WTC11 (cell line): ENCODE results near the gene XDH. TPM values are rescaled to one million over a fixed set of nuclear protein-coding genes. Genes with fewer than 3 reads are reported as not detected.

Experiments used
- ATAC-seq: fragments of 200-7000 bp; cut with Tn5 transposase; 2 replicates; pipeline ENCODE4 v1.10.0; 2021; ENCODE audit warnings: mild to moderate bottlenecking, moderate library complexity
- CTCF ChIA-PET: fragments of 300-600 bp; sonication (Branson Sonifier 250); formaldehyde crosslinking; loops from one replicate; lab custom pipeline; 2021; ENCODE audit warnings: antibody characterized with exemption; lab: Charles Lee
- POLR2A ChIA-PET: fragments of 350-600 bp; sonication (Branson Sonifier 250); formaldehyde crosslinking; loops from one replicate; lab custom pipeline; 2021; ENCODE audit warnings: antibody characterized with exemption; lab: Charles Lee
- DNase-seq: peaks from one replicate; pipeline ENCODE4 v3.0.0; 2021; ENCODE audit warnings: low spot score
- H3K27ac Mint-ChIP-seq: 2 replicates; pipeline ENCODE4 v1.8.0; 2021; ENCODE audit warnings: mixed read lengths
- H3K27me3 Mint-ChIP-seq: 2 replicates; pipeline ENCODE4 v1.8.0; 2021; ENCODE audit warnings: low read depth, mild to moderate bottlenecking, moderate library complexity, mixed read lengths
- H3K36me3 Mint-ChIP-seq: 2 replicates; pipeline ENCODE4 v1.8.0; 2021; ENCODE audit warnings: mixed read lengths
- H3K4me1 Mint-ChIP-seq: 2 replicates; pipeline ENCODE4 v1.8.0; 2022; ENCODE audit warnings: mixed read lengths
- H3K4me3 Mint-ChIP-seq: 2 replicates; pipeline ENCODE4 v1.8.0; 2021; ENCODE audit warnings: mild to moderate bottlenecking, moderate library complexity, mixed read lengths
- H3K9me3 Mint-ChIP-seq: 2 replicates; pipeline ENCODE4 v1.8.0; 2021; ENCODE audit warnings: mixed read lengths
- AR ChIP-seq: fragments of 250-450 bp; sonication (Bioruptor Pico); IDR thresholded peaks from 2 replicates; pipeline ENCODE4 v1.9.0; 2021; ENCODE audit warnings: mild to moderate bottlenecking
- E2F4 ChIP-seq: sonication (generic); formaldehyde crosslinking; IDR thresholded peaks from 2 replicates; pipeline ENCODE4 v1.8.1; 2022; ENCODE audit warnings: low read depth, mild to moderate bottlenecking, moderate library complexity, missing genetic modification reagents, borderline replicate concordance
- EMX1 ChIP-seq: fragments of 250-450 bp; sonication (Bioruptor Pico); IDR thresholded peaks from 2 replicates; pipeline ENCODE4 v1.8.0; 2021; ENCODE audit warnings: mild to moderate bottlenecking
- FOXP1 ChIP-seq: sonication (generic); formaldehyde crosslinking; IDR thresholded peaks from 2 replicates; pipeline ENCODE4 v1.8.0; 2022; ENCODE audit warnings: missing genetic modification reagents, mild to moderate bottlenecking, moderate library complexity, borderline replicate concordance
- FOXP4 ChIP-seq: sonication (generic); formaldehyde crosslinking; IDR thresholded peaks from 2 replicates; pipeline ENCODE4 v1.8.0; 2022; ENCODE audit warnings: mild to moderate bottlenecking, missing genetic modification reagents
- HMGXB4 ChIP-seq: sonication (generic); formaldehyde crosslinking; IDR thresholded peaks from 2 replicates; pipeline ENCODE4 v1.8.1; 2023; ENCODE audit warnings: mild to moderate bottlenecking, moderate library complexity, missing genetic modification reagents
- IRF1 ChIP-seq: sonication (generic); formaldehyde crosslinking; IDR thresholded peaks from 2 replicates; pipeline ENCODE4 v1.8.0; 2023; ENCODE audit warnings: missing genetic modification reagents
- IRF2 ChIP-seq: sonication (generic); formaldehyde crosslinking; IDR thresholded peaks from 2 replicates; pipeline ENCODE4 v1.8.0; 2022; ENCODE audit warnings: low read depth, missing genetic modification reagents, borderline replicate concordance
- MYBL2 ChIP-seq: sonication (generic); formaldehyde crosslinking; IDR thresholded peaks from 2 replicates; pipeline ENCODE4 v1.8.1; 2023; ENCODE audit warnings: mild to moderate bottlenecking, moderate library complexity, missing genetic modification reagents
- NR1H2 ChIP-seq: sonication (generic); formaldehyde crosslinking; IDR thresholded peaks from 2 replicates; pipeline ENCODE4 v1.9.0; 2021; ENCODE audit warnings: mild to moderate bottlenecking, moderate library complexity, missing genetic modification reagents
- NR3C1 ChIP-seq: sonication (generic); formaldehyde crosslinking; conservative IDR thresholded peaks from 2 replicates; pipeline ENCODE4 v1.8.1; 2023; ENCODE audit warnings: low read depth, mild to moderate bottlenecking, missing genetic modification reagents
- SMAD3 ChIP-seq: sonication (generic); formaldehyde crosslinking; IDR thresholded peaks from 2 replicates; pipeline ENCODE4 v1.8.0; 2022; ENCODE audit warnings: missing genetic modification reagents, mild to moderate bottlenecking, borderline replicate concordance
- USF1 ChIP-seq: sonication (generic); formaldehyde crosslinking; IDR thresholded peaks from 2 replicates; pipeline ENCODE4 v1.8.0; 2022; ENCODE audit warnings: mild to moderate bottlenecking, missing genetic modification reagents
- ZBTB43 ChIP-seq: sonication (generic); formaldehyde crosslinking; IDR thresholded peaks from 2 replicates; pipeline ENCODE4 v1.8.1; 2023; ENCODE audit warnings: mild to moderate bottlenecking, missing genetic modification reagents
- ZNF396 ChIP-seq: fragments of 250-450 bp; sonication (Bioruptor Pico); IDR thresholded peaks from 2 replicates; pipeline ENCODE4 v1.8.0; 2021; ENCODE audit warnings: mild to moderate bottlenecking, moderate library complexity, borderline replicate concordance
- ZNF512 ChIP-seq: sonication (generic); formaldehyde crosslinking; IDR thresholded peaks from 2 replicates; pipeline ENCODE4 v1.8.1; 2022; ENCODE audit warnings: missing genetic modification reagents, borderline replicate concordance
- ZNF532 ChIP-seq: fragments of 250-450 bp; sonication (Bioruptor Pico); IDR thresholded peaks from 2 replicates; pipeline ENCODE4 v1.9.0; 2021; ENCODE audit warnings: mild to moderate bottlenecking, borderline replicate concordance
- total RNA-seq: library from RNA; stranded (reverse); gene quantifications from 3 replicates; pipeline ENCODE4 v1.2.3, GENCODE V29; 2021

Gene XDH
- total RNA-seq, 1 experiment from 2014 or later = 3.0 TPM

- TF ChIP-seq FOXP4 (CRISPR knock-in tag) = no peak
- no peak for TF ChIP-seq NR3C1 (CRISPR knock-in tag)
- TF ChIP-seq IRF2 (CRISPR knock-in tag) = no peak
- no peak for TF ChIP-seq MYBL2 (CRISPR knock-in tag)
- no peak for TF ChIP-seq ZBTB43 (CRISPR knock-in tag)
- no peak for TF ChIP-seq IRF1 (CRISPR knock-in tag)
- TF ChIP-seq, all 79 proteins: peak for 0
Measured at GRCh38 chr2:31420936-31421335, 6.4 kb upstream of the XDH start (continued).

GRCh38 chr2:31419386-31419785 lies 4.8 kb upstream of the XDH start:
- Mint-ChIP-seq H3K4me1 (peaks cover 3% of the 10 kb centered on the region), H3K4me3 (no peak overlapping the region)
- no peak for TF ChIP-seq HMGXB4 (CRISPR knock-in tag)
- no peak for TF ChIP-seq FOXP1 (CRISPR knock-in tag)
- TF ChIP-seq ZNF532 (CRISPR knock-in tag) = no peak
- no peak for TF ChIP-seq SMAD3 (CRISPR knock-in tag)
- TF ChIP-seq EMX1 (CRISPR knock-in tag) = no peak
- no peak for TF ChIP-seq IRF1 (CRISPR knock-in tag)
- TF ChIP-seq ZNF512 = no peak
- TF ChIP-seq NR1H2 (CRISPR knock-in tag) = no peak
- TF ChIP-seq ZNF396 = no peak
- TF ChIP-seq AR = no peak
- TF ChIP-seq USF1 (CRISPR knock-in tag) = no peak
- no peak for TF ChIP-seq E2F4 (CRISPR knock-in tag)

More at GRCh38 chr2:31419386-31419785, 4.8 kb upstream of the XDH start:
- ATAC-seq = no peak
- Mint-ChIP-seq H3K27me3 (no peaks in the 10 kb centered on the region), H3K27ac (no peak overlapping the region), H3K9me3 (peaks cover 30% of the 10 kb centered on the region), H3K36me3 (peaks cover 24% of the 10 kb centered on the region)
- ChIA-PET CTCF (no interaction called here), POLR2A (no interaction called here)
- no peak for DNase-seq
